Spleen (tissue), 11 donors: ENCODE results near the gene DENND1A. TPM values are rescaled to one million over a fixed set of nuclear protein-coding genes. Genes with fewer than 3 reads are reported as not detected.

ENCODE experiments used
- DNase-seq: peaks from one replicate; pipeline ENCODE4 v3.0.0-alpha.2; 2020
- H3K27ac ChIP-seq, 8 donors: fragments of 200-600 bp; sonication (generic) in 7 of 8; 1 replicate in 4 of 8; 2 replicates in 4 of 8; pipeline versions ENCODE4 v1.5.0 to v1.8.0; 2016 to 2021; ENCODE audit warnings: inconsistent platforms in 4 of 8, mild to moderate bottlenecking in 4 of 8, moderate library complexity in 1 of 8
- H3K27me3 ChIP-seq, 7 donors: fragments of 200-600 bp; sonication (generic) in 6 of 7; replicated peaks in 1 of 7; 1 replicate in 4 of 7; 2 replicates in 3 of 7; pipeline versions ENCODE4 v1.5.0 to v1.8.0; 2016 to 2021; ENCODE audit warnings: inconsistent platforms in 3 of 7, mild to moderate bottlenecking in 1 of 7
- H3K36me3 ChIP-seq, 6 donors: fragments of 200-600 bp; sonication (generic) in 5 of 6; 1 replicate in 4 of 6; 2 replicates in 2 of 6; pipeline versions ENCODE4 v1.5.0 to v1.8.0; 2016 to 2021; ENCODE audit warnings: inconsistent platforms in 2 of 6
- H3K4me1 ChIP-seq, 6 donors: fragments of 200-600 bp; sonication (generic) in 5 of 6; 1 replicate in 3 of 6; 2 replicates in 3 of 6; pipeline versions ENCODE4 v1.5.0 to v1.8.0; 2016 to 2021; ENCODE audit warnings: inconsistent platforms in 3 of 6
- H3K4me3 ChIP-seq, 8 donors: fragments of 200-600 bp; sonication (generic) in 7 of 8; 1 replicate in 4 of 8; 2 replicates in 4 of 8; pipeline versions ENCODE4 v1.5.0 to v1.8.0; 2016 to 2021; ENCODE audit warnings: inconsistent platforms in 4 of 8, mild to moderate bottlenecking in 4 of 8, moderate library complexity in 2 of 8
- H3K9me3 ChIP-seq, 8 donors: fragments of 200-600 bp; sonication (generic) in 7 of 8; 1 replicate in 4 of 8; 2 replicates in 4 of 8; pipeline versions ENCODE4 v1.5.0 to v1.8.0; 2016 to 2021; ENCODE audit warnings: inconsistent platforms in 4 of 8
- CTCF ChIP-seq, 11 experiments: fragments of 200-600 bp in 7 of 11; fragments of 450-650 bp in 4 of 11; sonication (generic) in 4 of 11; IDR thresholded peaks in 8 of 11; conservative IDR thresholded peaks in 3 of 11; 1 replicate in 7 of 11; 2 replicates in 4 of 11; pipeline versions ENCODE4 v1.4.0 to v1.8.0; 2016 to 2021; ENCODE audit warnings: antibody characterized with exemption in 11 of 11, inconsistent platforms in 4 of 11, mild to moderate bottlenecking in 1 of 11
- POLR2A ChIP-seq, 3 donors: fragments of 450-650 bp; IDR thresholded peaks; one replicate each; pipeline ENCODE4 v1.5.1; 2017; ENCODE audit warnings: antibody characterized with exemption in 3 of 3, mild to moderate bottlenecking in 1 of 3
- POLR2AphosphoS5 ChIP-seq, 3 donors: sonication (generic); formaldehyde crosslinking; IDR thresholded peaks; one replicate each; pipeline ENCODE4 v1.5.1; 2017; ENCODE audit warnings: antibody characterized with exemption in 3 of 3
- WGBS, 5 donors: extraction: QIAGEN DNeasy Blood & Tissue Kit in 3 of 5; methylation state at CpG; one replicate each; pipeline versions ENCODE4 v1.1.5 to v1.1.7; 2013 to 2018; 5-methylcytosine and 5-hydroxymethylcytosine counted together
- intact Hi-C: fragments of 100-400 bp; cut with DNase I; formaldehyde crosslinking; loops from one replicate; pipeline ENCODE4 v1.15.0; 2023; ENCODE audit warnings: low total_unique reads
- polyA plus RNA-seq, 3 donors: library from polyadenylated mRNA; stranded (reverse); fragments of 200-250 nt; gene quantifications; one replicate each; pipeline ENCODE4 v1.2.1, GENCODE V29; 2013
- total RNA-seq, 7 donors: library from RNA; depleted of rRNA in 3 of 7; stranded (reverse); fragments of >200 nt in 3 of 7; fragmentation: NEBNext Ultra II Directional in 4 of 7; extraction: Animal tissue kit (Norgen Biotek cat#: 25700) in 4 of 7; gene quantifications; one replicate each; pipeline versions ENCODE4 v1.1.0 to v1.2.1, GENCODE V29; 2016 to 2021
- donor health status: healthy with polysubstance abuse.
- donor health status: DM: no; HTN: no; CAD: no; lungs with moderate emphysema.
- donor health status: DM: no; HTN: no; CAD: no.
- donor health status: Bipolar disorder and iron deficiency.
- donor health status: healthy.
- donor health status: DM: no; HTN: no; CAD: no.
- donor health status: DM: yes; HTN: yes; CAD: no.

The DENND1A gene
- total and polyA plus RNA-seq, 10 donors = 5.4 to 59.3 (median 48.8) TPM

- Histone ChIP-seq H3K27me3 (peaks cover 0 to 93% (median 50%) of the 10 kb centered on the region in 7 donors), H3K4me3 (no peak overlapping the region), H3K36me3 (no peaks in the 10 kb centered on the region), H3K27ac (no peak overlapping the region), H3K9me3 (no peaks in the 10 kb centered on the region), H3K4me1 (peaks cover 0 to 24% (median 14%) of the 10 kb centered on the region in 6 donors)
- 85 to 94% (median 90%) methylated on average over 8 to 13 of the region's 13 CpGs for WGBS, 5 donors
- intact Hi-C loops = no loop called here
- no peak for TF ChIP-seq POLR2A (IDR thresholded peaks at IDR 0.05)
- no peak for TF ChIP-seq CTCF (IDR thresholded peaks at IDR 0.05 in 8 of 11, conservative IDR thresholded peaks at IDR 0.05 in 3 of 11)
- TF ChIP-seq POLR2AphosphoS5 (IDR thresholded peaks at IDR 0.05) = no peak
- no peak for DNase-seq
These were observed 559.8 kb downstream of the DENND1A start for GRCh38 chr9:123370108-123370507.

GRCh38 chr9:123369296-123369695 is 560.6 kb downstream of the DENND1A start:
- WGBS, 5 donors = 62 to 79% (median 71%) methylated on average over 3 of the region's 3 CpGs
- TF ChIP-seq POLR2AphosphoS5 (IDR thresholded peaks at IDR 0.05) (no peak), POLR2A (IDR thresholded peaks at IDR 0.05) (no peak), CTCF (IDR thresholded peaks at IDR 0.05 in 8 of 11, conservative IDR thresholded peaks at IDR 0.05 in 3 of 11) (no peak)

GRCh38 chr9:123368536-123369153 is 561.3 kb downstream of the DENND1A start:
- peaks cover 0 to 11% (median 10%) of the 10 kb centered on the region in 6 donors for H3K4me1 ChIP-seq
- no peak overlapping the region for H3K27ac ChIP-seq
- intact Hi-C loops = no loop called here
- H3K9me3 ChIP-seq = no peaks in the 10 kb centered on the region
- WGBS, 5 donors = 71 to 94% (median 88%) methylated on average over 2 to 6 of the region's 6 CpGs
- peaks cover 0 to 78% (median 39%) of the 10 kb centered on the region in 7 donors for H3K27me3 ChIP-seq
- TF ChIP-seq POLR2AphosphoS5 (IDR thresholded peaks at IDR 0.05) (no peak), CTCF (IDR thresholded peaks at IDR 0.05 in 8 of 11, conservative IDR thresholded peaks at IDR 0.05 in 3 of 11) (no peak), POLR2A (IDR thresholded peaks at IDR 0.05) (no peak)
- no peak for DNase-seq
- H3K36me3 ChIP-seq = no peaks in the 10 kb centered on the region
- H3K4me3 ChIP-seq = no peak overlapping the region

More at GRCh38 chr9:123369296-123369695, 560.6 kb downstream of the DENND1A start:
- H3K4me1 ChIP-seq = peaks cover 0 to 17% (median 14%) of the 10 kb centered on the region in 6 donors
- no peak overlapping the region for H3K27ac ChIP-seq
- H3K9me3 ChIP-seq = no peaks in the 10 kb centered on the region
- peaks cover 0 to 85% (median 43%) of the 10 kb centered on the region in 7 donors for H3K27me3 ChIP-seq
- DNase-seq = no peak
- H3K36me3 ChIP-seq = no peaks in the 10 kb centered on the region
- intact Hi-C loops = no loop called here
- no peak overlapping the region for H3K4me3 ChIP-seq

- Histone ChIP-seq H3K27ac (no peak overlapping the region), H3K4me1 (peaks cover 0 to 5% (median 3%) of the 10 kb centered on the region in 6 donors), H3K36me3 (no peaks in the 10 kb centered on the region), H3K4me3 (no peak overlapping the region), H3K27me3 (peaks cover 0 to 72% (median 32%) of the 10 kb centered on the region in 7 donors), H3K9me3 (no peaks in the 10 kb centered on the region)
- no peak for DNase-seq
- intact Hi-C loops = no loop called here
- TF ChIP-seq POLR2AphosphoS5 (IDR thresholded peaks at IDR 0.05) = no peak
- no peak for TF ChIP-seq CTCF (IDR thresholded peaks at IDR 0.05 in 8 of 11, conservative IDR thresholded peaks at IDR 0.05 in 3 of 11)
- no peak for TF ChIP-seq POLR2A (IDR thresholded peaks at IDR 0.05)
- WGBS, 5 donors = 82 to 91% (median 83%) methylated on average over 9 to 10 of the region's 10 CpGs
These were observed 561.9 kb downstream of the DENND1A start for GRCh38 chr9:123368023-123368422.
